H9 (cell line): Measurements from ENCODE around the gene POMGNT1. TPM values are rescaled to one million over a fixed set of nuclear protein-coding genes. Genes with fewer than 3 reads are reported as not detected.

Experiments
- DNase-seq: peaks from one replicate; pipeline ENCODE4 v3.0.0-alpha.2; 2017
- H2AFZ ChIP-seq: one replicate; pipeline ENCODE4 v1.6.1; 2013; ENCODE audit warnings: mild to moderate bottlenecking, low read length, control low read depth, moderate library complexity
- H2AK5ac ChIP-seq: 2 replicates; pipeline ENCODE4 v1.6.1; 2013; ENCODE audit warnings: low read length, control low read depth, mixed read lengths; ENCODE audit not compliant: insufficient read length
- H2BK120ac ChIP-seq: one replicate; pipeline ENCODE4 v1.6.1; 2013; ENCODE audit warnings: low read depth, mild to moderate bottlenecking, low read length, control low read depth, inconsistent platforms; ENCODE audit not compliant: poor library complexity, severe bottlenecking
- H2BK12ac ChIP-seq: 2 replicates; pipeline ENCODE4 v1.6.1; 2013; ENCODE audit warnings: low read length, control low read depth, mixed read lengths, low read depth; ENCODE audit not compliant: insufficient read length
- H2BK15ac ChIP-seq: 2 replicates; pipeline ENCODE4 v1.6.1; 2013; ENCODE audit warnings: low read depth, low read length, control low read depth
- H2BK20ac ChIP-seq: one replicate; pipeline ENCODE4 v1.6.1; 2013; ENCODE audit warnings: low read depth, mild to moderate bottlenecking, low read length, control low read depth, inconsistent platforms; ENCODE audit not compliant: poor library complexity, severe bottlenecking
- H2BK5ac ChIP-seq: 2 replicates; pipeline ENCODE4 v1.6.1; 2013; ENCODE audit warnings: low read length, control low read depth, mixed read lengths; ENCODE audit not compliant: insufficient read length
- H3K14ac ChIP-seq: 2 replicates; pipeline ENCODE4 v1.6.1; 2013; ENCODE audit warnings: low read length, control low read depth; ENCODE audit not compliant: insufficient read depth
- H3K18ac ChIP-seq: 2 replicates; pipeline ENCODE4 v1.6.1; 2013; ENCODE audit warnings: low read depth, mild to moderate bottlenecking, mixed read lengths, low read length, control low read depth; ENCODE audit not compliant: insufficient read length
- H3K23ac ChIP-seq: 2 replicates; pipeline ENCODE4 v1.6.1; 2013; ENCODE audit warnings: low read length, control low read depth, mixed read lengths, low read depth; ENCODE audit not compliant: insufficient read length
- H3K23me2 ChIP-seq: 2 replicates; pipeline ENCODE4 v1.6.1; 2013; ENCODE audit warnings: low read depth, mild to moderate bottlenecking, mixed read lengths, low read length, control low read depth; ENCODE audit not compliant: insufficient read length, poor library complexity, severe bottlenecking
- H3K27ac ChIP-seq: 2 replicates; pipeline ENCODE4 v1.5.1; 2013; ENCODE audit warnings: low read length, control low read depth, mixed read lengths, low read depth; ENCODE audit not compliant: insufficient read length
- H3K27me3 ChIP-seq: 2 replicates; pipeline ENCODE4 v1.6.1; 2013; ENCODE audit warnings: low read length, control low read depth, inconsistent platforms; ENCODE audit not compliant: insufficient read depth
- H3K4ac ChIP-seq: 2 replicates; pipeline ENCODE4 v1.6.1; 2013; ENCODE audit warnings: low read depth, mild to moderate bottlenecking, control low read depth, inconsistent platforms, low read length, moderate library complexity
- H3K4me1 ChIP-seq: 2 replicates; pipeline ENCODE4 v1.6.1; 2013; ENCODE audit warnings: low read length, control low read depth, inconsistent platforms; ENCODE audit not compliant: insufficient read depth
- H3K4me2 ChIP-seq: 2 replicates; pipeline ENCODE4 v1.6.1; 2013; ENCODE audit warnings: low read length, control low read depth, mixed read lengths; ENCODE audit not compliant: insufficient read length, insufficient read depth
- H3K56ac ChIP-seq: 2 replicates; pipeline ENCODE4 v1.6.1; 2013; ENCODE audit warnings: low read depth, mild to moderate bottlenecking, mixed read lengths, low read length, control low read depth; ENCODE audit not compliant: insufficient read length
- H3K79me1 ChIP-seq: 2 replicates; pipeline ENCODE4 v1.6.1; 2013; ENCODE audit warnings: low read depth, mild to moderate bottlenecking, moderate library complexity, low read length, control low read depth, inconsistent platforms; ENCODE audit not compliant: insufficient read depth, poor library complexity, severe bottlenecking
- H3K79me2 ChIP-seq: 2 replicates; pipeline ENCODE4 v1.6.1; 2013; ENCODE audit warnings: low read length, control low read depth, inconsistent platforms; ENCODE audit not compliant: insufficient read depth
- H3K9ac ChIP-seq: 2 replicates; pipeline ENCODE4 v1.6.1; 2013; ENCODE audit warnings: low read length, control low read depth, mixed read lengths; ENCODE audit not compliant: insufficient read length; ENCODE audit errors: extremely low read depth
- H3K9me3 ChIP-seq: one replicate; pipeline ENCODE4 v1.6.1; 2013; ENCODE audit warnings: low read depth, low read length, inconsistent platforms; ENCODE audit not compliant: control insufficient read depth
- H3T11ph ChIP-seq: one replicate; pipeline ENCODE4 v1.6.1; 2013; ENCODE audit warnings: mild to moderate bottlenecking, low read length, control low read depth, inconsistent platforms
- H4K20me1 ChIP-seq: one replicate; pipeline ENCODE4 v1.6.1; 2013; ENCODE audit not compliant: control insufficient read depth, insufficient read length, insufficient read depth
- H4K5ac ChIP-seq: 2 replicates; pipeline ENCODE4 v1.6.1; 2013; ENCODE audit warnings: low read depth, mild to moderate bottlenecking, mixed read lengths, low read length, control low read depth; ENCODE audit not compliant: insufficient read length
- H4K8ac ChIP-seq: replicated peaks from 2 replicates; pipeline ENCODE4 v1.6.1; 2013; ENCODE audit warnings: low read length, control low read depth, mixed read lengths, low read depth; ENCODE audit not compliant: insufficient read length
- H4K91ac ChIP-seq: 2 replicates; pipeline ENCODE4 v1.6.1; 2013; ENCODE audit warnings: low read depth, mild to moderate bottlenecking, moderate library complexity, mixed read lengths, low read length, control low read depth; ENCODE audit not compliant: insufficient read length
- H3K27ac Mint-ChIP-seq, 3 experiments: 2 replicates in 2 of 3; 3 replicates in 1 of 3; pipeline ENCODE4 v1.8.0; 2020 to 2021; ENCODE audit warnings: mixed read lengths in 3 of 3, mild to moderate bottlenecking in 1 of 3, moderate library complexity in 1 of 3
- H3K27me3 Mint-ChIP-seq: 2 replicates; pipeline ENCODE4 v1.8.0; 2021; ENCODE audit warnings: low read depth, mild to moderate bottlenecking, moderate library complexity, mixed read lengths
- H3K36me3 Mint-ChIP-seq, 3 experiments: 2 replicates in 2 of 3; 3 replicates in 1 of 3; pipeline ENCODE4 v1.8.0; 2020 to 2021; ENCODE audit warnings: low read depth in 3 of 3, mixed read lengths in 3 of 3; ENCODE audit not compliant: insufficient read depth in 1 of 3
- H3K4me1 Mint-ChIP-seq, 2 experiments: 2 replicates each; pipeline ENCODE4 v1.8.0; 2020; ENCODE audit warnings: mixed read lengths in 2 of 2
- H3K4me3 Mint-ChIP-seq, 2 experiments: 2 replicates in 1 of 2; 3 replicates in 1 of 2; pipeline ENCODE4 v1.8.0; 2020 to 2021; ENCODE audit warnings: mild to moderate bottlenecking in 2 of 2, mixed read lengths in 2 of 2, moderate library complexity in 1 of 2
- H3K9me3 Mint-ChIP-seq, 2 experiments: 2 replicates in 1 of 2; 3 replicates in 1 of 2; pipeline ENCODE4 v1.8.0; 2020; ENCODE audit warnings: mild to moderate bottlenecking in 2 of 2, mixed read lengths in 2 of 2, moderate library complexity in 1 of 2
- CTCF ChIP-seq: fragments of 200-600 bp; sonication (generic); conservative IDR thresholded peaks from 3 replicates; pipeline ENCODE4 v1.8.0; 2021; ENCODE audit warnings: antibody characterized with exemption, mild to moderate bottlenecking
- WGBS: extraction: QIAGEN DNeasy Blood & Tissue Kit; methylation state at CpG from one replicate; pipeline ENCODE4 v1.1.7; 2013; ENCODE audit warnings: missing lambda C conversion rate, low lambda C conversion rate, mixed read lengths; ENCODE audit not compliant: insufficient read length; ENCODE audit errors: extremely low coverage; 5-methylcytosine and 5-hydroxymethylcytosine counted together
- total RNA-seq: library from RNA; stranded (reverse); gene quantifications from 2 replicates; pipeline ENCODE4 v1.2.1, GENCODE V29; 2021

POMGNT1 gene
- total RNA-seq, 1 experiment from 2014 or later: 62.6 TPM

- Histone ChIP-seq H2AFZ (peak overlapping the region; percentile 92), H2BK12ac (no peak overlapping the region), H3K79me2 (no peaks in the 10 kb centered on the region), H2AK5ac (no peak overlapping the region), H3K23ac (no peak overlapping the region), H3K4ac (no peak overlapping the region), H3K9ac (no peak overlapping the region), H2BK20ac (no peak overlapping the region), H3K4me2 (no peak overlapping the region), H4K20me1 (no peaks in the 10 kb centered on the region), H3K4me1 (peaks cover 11% of the 10 kb centered on the region; the same call in 1 of the 2 replicates), H4K91ac (no peak overlapping the region), H2BK15ac (no peak overlapping the region), H3K56ac (no peak overlapping the region), H3T11ph (no peak overlapping the region), H3K9me3 (no peaks in the 10 kb centered on the region), H4K5ac (no peak overlapping the region), H2BK5ac (no peak overlapping the region), H3K18ac (no peak overlapping the region), H3K23me2 (no peaks in the 10 kb centered on the region), H3K27me3 (no peaks in the 10 kb centered on the region; the same call in 1 of the 2 replicates), H2BK120ac (no peak overlapping the region), H3K14ac (no peak overlapping the region), H3K27ac (no peak overlapping the region), H3K79me1 (no peaks in the 10 kb centered on the region), H4K8ac (no peak overlapping the region)
- peak; percentile 89 for DNase-seq
- peaks cover 7% of the 10 kb centered on the region for H3K27me3 Mint-ChIP-seq
- peak; percentile 93 for TF ChIP-seq CTCF
- no peaks in the 10 kb centered on the region; a peak in 1 of 5 replicates for H3K9me3 Mint-ChIP-seq
- no peak overlapping the region for H3K27ac Mint-ChIP-seq
- H3K4me3 Mint-ChIP-seq: no peak overlapping the region
- H3K36me3 Mint-ChIP-seq: no peaks in the 10 kb centered on the region
- peaks cover 4 to 8% of the 10 kb centered on the region in 2 experiments; a peak in 2 of 4 replicates for H3K4me1 Mint-ChIP-seq
- WGBS: no CpG with 5 or more reads among the region's 10 CpGs
Observed at GRCh38 chr1:46179138-46180081, 18.8 kb downstream of the POMGNT1 start.
